Hematopoietic multipotent progenitor cell treated with erythropoietin and hydrocortisone succinate and interleukin-3 and kit ligand, for 8 days (in vitro differentiated cells): ENCODE data around the gene DAB2IP.

Experiments
- DNase-seq: peaks from one replicate; pipeline ENCODE4 v3.0.0-alpha.2; 2015

Gene DAB2IP

GRCh38 chr9:121809356-121810050, 158.1 kb downstream of the DAB2IP start:
- DNase-seq, result no peak

- no peak for DNase-seq
Observed at GRCh38 chr9:121810489-121810888, 159.1 kb downstream of the DAB2IP start.

GRCh38 chr9:121811140-121811539, 159.7 kb downstream of the DAB2IP start:
- DNase-seq, result no peak

- no peak for DNase-seq
Observed at GRCh38 chr9:121811751-121812150, 160.3 kb downstream of the DAB2IP start.

- no peak for DNase-seq
Observed at GRCh38 chr9:121812159-121812735, 160.8 kb downstream of the DAB2IP start.

DNA sequence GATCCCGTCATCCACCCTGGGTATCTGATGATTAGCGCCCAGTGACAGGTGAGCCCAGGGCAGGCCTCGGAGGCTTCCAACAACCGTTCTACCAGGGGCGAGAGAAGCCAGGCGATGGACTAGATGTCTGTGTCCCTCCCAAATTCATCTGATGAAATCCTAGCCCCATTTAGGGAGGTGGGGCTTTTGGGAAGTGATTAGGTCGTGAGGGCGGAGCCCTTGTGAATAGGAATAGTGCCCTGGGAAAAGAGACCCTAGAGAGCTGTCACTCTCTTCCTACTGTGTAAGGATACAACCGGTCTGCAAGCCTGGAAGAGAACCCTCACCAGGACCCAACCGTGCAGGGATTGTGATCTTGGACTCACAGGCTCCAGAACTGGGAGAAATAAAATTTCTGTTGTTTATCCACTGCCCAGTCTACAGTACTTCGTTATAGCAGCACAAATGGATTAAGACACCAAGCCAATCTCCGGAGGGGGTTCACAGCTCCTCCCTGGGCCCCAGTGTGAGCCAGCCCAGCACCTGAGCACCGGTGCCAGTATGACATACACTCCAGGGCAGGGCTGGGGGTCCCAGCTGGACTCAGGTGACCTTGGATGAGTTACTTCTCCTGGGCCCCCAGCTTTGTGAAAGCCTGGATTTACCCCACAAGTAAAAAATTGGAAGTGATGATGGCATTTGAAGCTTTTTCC, 162.2 kb downstream of the DAB2IP start:
- DNase-seq, result no peak

- no peak for DNase-seq
Observed at GRCh38 chr9:121814594-121814993, 163.2 kb downstream of the DAB2IP start.

- no peak for DNase-seq
Observed at GRCh38 chr9:121815084-121815483, 163.7 kb downstream of the DAB2IP start.

- DNase-seq, result no peak
Observed at GRCh38 chr9:121815546-121816448, 164.4 kb downstream of the DAB2IP start.

GRCh38 chr9:121816449-121816817, 165.0 kb downstream of the DAB2IP start:
- DNase-seq, result no peak

DNA sequence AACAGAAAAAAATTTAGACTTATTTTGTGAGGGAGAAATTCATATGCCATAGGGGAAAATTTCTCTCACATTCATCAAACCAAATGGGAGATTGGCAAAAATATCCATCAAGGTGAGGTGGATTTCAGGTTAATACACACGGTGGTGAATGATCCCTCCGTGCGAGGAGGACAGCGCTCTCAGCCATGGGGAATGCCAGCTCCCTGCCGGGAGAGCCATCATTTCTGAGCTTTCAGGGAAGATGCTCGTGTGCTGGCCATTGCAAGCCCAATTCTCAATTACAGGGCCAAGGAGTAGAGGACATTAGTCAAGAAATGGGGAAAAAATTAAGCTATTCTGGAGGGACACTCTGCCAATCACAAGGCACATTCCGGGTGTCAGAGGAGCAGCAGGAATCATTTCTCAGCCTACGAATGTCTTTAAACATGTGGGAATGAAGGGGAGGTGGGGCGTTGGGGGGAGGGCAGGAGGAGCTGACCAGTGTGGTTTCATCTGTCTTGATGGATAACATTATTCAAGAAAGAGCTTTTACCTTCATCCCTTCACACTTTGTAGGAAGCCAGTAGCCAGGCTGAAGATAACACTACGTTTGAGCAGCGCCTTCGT, 165.5 kb downstream of the DAB2IP start:
- DNase-seq, result peak; percentile 26

DNA sequence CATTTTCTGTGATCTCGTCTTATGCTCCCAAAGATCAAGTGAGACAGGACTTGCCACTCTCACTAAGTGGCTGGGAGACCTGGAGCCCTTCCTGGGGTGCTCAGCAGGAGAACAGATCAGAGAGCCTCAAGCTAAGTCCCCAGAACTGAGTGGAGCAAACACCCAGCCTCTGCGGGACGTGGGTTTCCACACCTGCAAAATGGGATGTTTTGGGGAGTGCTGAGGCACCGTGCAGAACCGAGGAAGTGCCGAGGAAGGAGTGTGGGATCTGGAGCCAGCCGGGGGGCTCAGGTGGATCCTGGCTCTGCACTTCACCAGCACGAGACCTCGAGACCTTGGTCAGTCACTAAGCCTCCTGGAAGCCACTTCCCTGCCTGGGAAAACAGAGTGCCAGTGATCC, 166.0 kb downstream of the DAB2IP start:
- no peak for DNase-seq

DNA sequence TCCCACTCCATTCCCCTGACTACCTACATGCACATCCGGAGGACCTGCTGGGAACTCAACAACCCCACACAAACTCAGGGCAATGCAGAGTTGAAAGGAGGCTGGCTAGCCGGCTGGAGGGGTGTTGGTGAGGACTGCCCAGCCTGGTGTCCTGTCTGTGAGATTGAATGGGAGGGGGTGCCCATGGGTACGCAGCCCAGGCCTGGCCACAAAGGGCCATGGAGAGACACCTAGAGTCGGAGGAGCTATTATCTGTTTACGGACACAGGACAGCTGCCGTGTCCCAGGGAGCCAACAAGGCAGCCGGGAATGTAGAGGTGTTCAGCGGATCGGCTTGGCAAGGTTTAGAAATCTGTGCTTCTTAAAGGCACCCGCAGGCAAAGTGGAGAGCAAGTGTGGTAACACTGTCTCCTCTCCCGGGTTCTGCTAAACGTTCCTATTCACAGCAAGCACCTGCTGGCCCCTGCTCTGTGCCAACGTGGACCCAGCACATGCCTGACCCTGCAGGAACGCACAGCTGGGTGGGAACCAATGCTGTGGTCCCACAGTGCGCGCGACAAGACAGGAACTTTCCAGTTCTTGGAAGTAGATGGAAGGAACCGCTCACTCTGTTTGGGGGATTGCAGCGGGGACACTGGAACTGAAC, 166.7 kb downstream of the DAB2IP start:
- no peak for DNase-seq

- peak; percentile 50 for DNase-seq
Observed at GRCh38 chr9:121818841-121819427, 167.5 kb downstream of the DAB2IP start.

DNA sequence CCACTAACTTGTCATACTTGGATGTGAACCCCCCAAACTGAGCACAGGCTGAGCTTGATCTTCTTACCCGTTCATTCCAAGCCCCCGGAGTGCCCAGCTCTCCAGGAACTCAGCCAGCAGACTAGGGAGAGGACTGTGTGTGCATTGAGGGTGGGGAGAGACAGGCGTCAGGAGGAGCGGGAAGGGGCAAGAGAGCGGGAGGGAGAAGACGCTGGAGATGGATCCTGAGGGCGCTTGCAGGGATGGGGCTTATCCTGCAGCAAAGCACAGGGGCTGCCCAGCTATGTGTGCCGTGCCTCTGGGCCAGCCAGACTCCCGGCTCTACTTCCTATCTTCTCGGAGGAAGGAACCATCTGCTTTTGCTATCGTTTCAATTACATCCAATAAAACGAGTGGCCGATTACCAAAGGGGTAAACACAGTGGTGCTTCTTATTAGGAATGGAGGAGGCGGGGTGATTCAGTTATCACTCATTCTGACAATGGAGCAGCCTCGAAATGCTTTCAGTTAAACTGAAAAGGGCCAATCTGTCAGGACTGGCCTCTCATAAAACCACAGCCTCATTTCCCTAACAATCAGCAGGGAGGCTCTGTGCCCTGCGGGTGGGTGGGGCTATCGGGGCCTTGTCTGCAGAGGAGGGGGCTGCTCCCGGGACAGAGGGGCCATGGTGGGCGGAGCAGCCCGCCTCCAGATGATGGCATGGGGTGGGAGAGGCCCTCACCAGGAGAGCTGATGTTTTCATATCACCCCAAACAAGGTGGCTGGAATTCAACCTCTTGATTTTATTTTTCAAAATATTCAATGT, 168.2 kb downstream of the DAB2IP start:
- peak; percentile 96 for DNase-seq

DNA sequence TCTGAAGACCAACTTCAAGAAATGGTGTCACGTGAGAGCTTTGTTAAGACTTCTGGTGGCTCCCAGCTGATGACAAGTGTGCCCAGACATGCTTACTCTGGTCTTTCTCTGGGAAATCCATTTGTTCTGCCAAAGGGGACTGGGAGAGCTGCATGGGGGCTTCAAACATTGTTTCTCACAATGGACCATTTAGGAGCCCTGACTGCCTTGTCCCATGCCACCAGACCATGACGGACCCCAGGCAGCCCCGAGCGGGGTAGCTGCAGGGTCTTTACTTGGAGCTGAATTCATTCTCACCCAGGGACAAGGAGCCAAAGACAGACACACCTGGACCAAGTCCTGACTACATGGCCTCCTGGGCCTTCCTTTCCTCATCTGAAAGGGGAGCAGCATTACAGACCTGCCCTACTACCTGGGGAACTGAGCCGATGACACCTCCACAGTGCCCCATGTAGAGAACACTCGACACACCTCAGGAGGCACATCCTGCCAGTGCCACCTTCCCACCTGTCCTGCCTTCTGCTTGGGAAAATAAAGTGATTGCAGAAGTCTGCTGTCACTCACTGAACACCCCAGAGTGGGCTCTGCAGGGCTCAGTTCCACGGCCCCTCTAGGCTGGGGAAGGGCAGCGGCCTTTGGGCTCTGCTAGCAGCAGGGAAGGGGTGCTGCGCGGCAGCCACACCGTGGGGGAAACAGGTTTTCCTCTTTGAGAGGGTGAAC, 169.0 kb downstream of the DAB2IP start:
- DNase-seq, result no peak

- no peak for DNase-seq
Observed at GRCh38 chr9:121821326-121821725, 169.9 kb downstream of the DAB2IP start.

GRCh38 chr9:121822093-121823085, 171.0 kb downstream of the DAB2IP start:
- DNase-seq, result no peak
